Epithelial cell of umbilical artery (primary cell): ENCODE data around the gene CNOT2. TPM values are rescaled to one million over a fixed set of nuclear protein-coding genes. Genes with fewer than 3 reads are reported as not detected.

Experiments used
- total RNA-seq: library from RNA; depleted of rRNA; stranded (reverse); fragments of >200 nt; gene quantifications from 2 replicates; pipeline ENCODE4 v1.2.3, GENCODE V29; 2014

Gene CNOT2, protein sequence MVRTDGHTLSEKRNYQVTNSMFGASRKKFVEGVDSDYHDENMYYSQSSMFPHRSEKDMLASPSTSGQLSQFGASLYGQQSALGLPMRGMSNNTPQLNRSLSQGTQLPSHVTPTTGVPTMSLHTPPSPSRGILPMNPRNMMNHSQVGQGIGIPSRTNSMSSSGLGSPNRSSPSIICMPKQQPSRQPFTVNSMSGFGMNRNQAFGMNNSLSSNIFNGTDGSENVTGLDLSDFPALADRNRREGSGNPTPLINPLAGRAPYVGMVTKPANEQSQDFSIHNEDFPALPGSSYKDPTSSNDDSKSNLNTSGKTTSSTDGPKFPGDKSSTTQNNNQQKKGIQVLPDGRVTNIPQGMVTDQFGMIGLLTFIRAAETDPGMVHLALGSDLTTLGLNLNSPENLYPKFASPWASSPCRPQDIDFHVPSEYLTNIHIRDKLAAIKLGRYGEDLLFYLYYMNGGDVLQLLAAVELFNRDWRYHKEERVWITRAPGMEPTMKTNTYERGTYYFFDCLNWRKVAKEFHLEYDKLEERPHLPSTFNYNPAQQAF
- 159 and 173 TPM in 2 replicates for total RNA-seq

DNA sequence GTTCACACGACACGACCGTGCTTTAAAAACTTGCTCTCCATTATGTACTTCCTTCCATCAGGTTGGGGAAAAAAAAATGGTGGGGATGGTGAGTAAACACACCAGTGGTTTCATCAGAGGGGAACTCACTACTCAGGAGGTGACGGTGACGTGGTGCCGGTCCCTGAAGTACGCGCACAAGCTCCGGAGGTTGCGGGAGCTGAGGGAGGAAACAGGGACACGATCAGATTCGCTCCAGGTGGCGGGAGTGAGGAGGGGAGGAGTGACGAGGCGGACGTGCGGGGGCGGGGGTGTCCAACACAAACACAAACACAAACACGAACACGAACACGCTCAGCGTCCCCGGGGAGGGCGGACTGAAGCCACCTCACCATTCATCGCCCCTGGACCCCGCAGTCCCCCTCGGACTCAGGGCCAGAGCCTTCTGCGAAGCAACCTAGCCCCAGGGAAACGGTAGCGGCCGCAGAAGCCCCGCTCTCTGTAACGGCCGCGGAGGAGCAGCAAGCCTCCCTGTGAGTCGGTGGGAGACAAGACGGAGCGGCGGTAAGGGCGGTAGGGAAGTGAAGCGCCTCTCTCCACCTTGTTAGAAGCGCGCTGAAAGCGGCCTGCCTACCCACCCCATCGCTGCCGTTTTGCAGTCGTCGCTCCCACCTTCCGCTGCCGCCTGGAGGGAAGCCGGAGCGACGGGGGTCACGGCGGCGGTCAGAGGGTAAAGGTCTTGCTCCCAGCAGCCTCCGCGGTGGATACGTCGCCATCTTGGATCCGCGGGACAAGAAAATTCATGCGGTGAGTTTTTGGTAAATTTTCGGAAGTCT lies at the start of gene CNOT2:
Gene CNOT2 (plus strand): TSS at position 739 of the 815 bp plus-strand sequence. CDS start 34,794 bp downstream, outside the sequence.

DNA sequence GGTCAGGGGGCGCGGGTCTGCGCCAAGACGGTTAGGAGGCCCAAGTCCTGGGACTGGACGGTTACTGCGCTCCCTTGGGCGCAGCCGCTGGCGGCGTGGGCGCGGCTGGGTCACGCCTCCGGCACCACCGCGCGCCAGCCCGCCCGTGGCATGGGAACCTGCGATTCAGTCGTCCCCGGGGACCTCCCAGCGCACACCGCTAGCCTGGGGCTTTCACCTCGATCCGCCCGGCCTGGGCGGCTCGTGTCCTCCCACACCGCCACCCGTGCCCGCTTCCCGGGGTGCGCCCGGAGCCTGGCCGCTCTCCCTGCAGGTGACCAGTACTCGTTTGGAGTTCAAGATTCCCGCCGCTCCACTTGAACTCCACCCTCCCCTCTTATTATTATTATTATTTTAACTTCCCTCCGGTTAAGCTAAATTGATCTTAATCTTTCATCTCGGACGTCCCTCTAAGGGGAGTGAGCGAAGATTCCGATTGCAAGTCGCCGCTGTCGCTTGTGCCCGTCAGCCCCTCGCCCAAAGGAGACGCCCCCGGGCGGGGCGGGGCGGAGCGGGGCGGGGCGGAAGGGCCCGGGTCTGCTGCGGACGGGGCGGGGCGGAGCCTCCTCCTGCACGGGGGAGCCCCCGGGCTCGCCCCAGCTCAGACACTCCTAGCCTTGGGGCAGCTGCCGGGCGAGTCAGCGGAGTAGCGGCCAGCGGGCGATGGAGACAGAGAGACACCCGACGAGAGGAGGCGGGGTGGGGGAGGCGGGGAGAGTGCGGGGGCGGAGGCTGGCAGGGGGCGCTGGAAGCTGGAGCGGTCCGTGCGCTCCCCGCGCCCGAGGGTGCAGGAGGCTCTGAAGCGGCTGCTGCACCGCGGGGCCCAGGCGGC lies 122.7 kb downstream of the CNOT2 start, which contains the start of gene KCNMB4:
Gene KCNMB4 (plus strand): TSS at position 643 of the 871 bp plus-strand sequence. CDS start 445 bp downstream, outside the sequence.

Other genes with a start within 250 kb of the CNOT2 start
- 3.9 and 4.0 TPM in 2 replicates for gene KCNMB4, start 122.9 kb downstream of the CNOT2 start, total RNA-seq